ENCODE results near the gene ZNF77. TPM values are rescaled to one million over a fixed set of nuclear protein-coding genes. Genes with fewer than 3 reads are reported as not detected.

ZNF77 gene
- total and polyA plus RNA-seq, 4 donors: 0.90 to 3.5 (median 1.9) TPM

GRCh38 chr19:2977746-2978138 lies 33.0 kb upstream of the ZNF77 start:
- H3K4me1 ChIP-seq (ENCODE audit: control insufficient read depth in 4 of 4, insufficient read depth in 4 of 4, low read length in 3 of 4): peaks cover 19 to 31% (median 21%) of the 10 kb centered on the region in 4 donors

More at GRCh38 chr19:2977746-2978138, 33.0 kb upstream of the ZNF77 start:
- Histone ChIP-seq H3K9ac (ENCODE audit: low read depth in 1 of 2, low read length in 2 of 2) (no peak overlapping the region), H3K4me3 (ENCODE audit: low read depth in 1 of 3, low read length in 3 of 3) (peak overlapping the region in 1 of 3 donors; percentile 36), H3K36me3 (ENCODE audit: control insufficient read depth in 4 of 4, insufficient read depth in 3 of 4, low read depth in 1 of 4, low read length in 3 of 4) (no peaks in the 10 kb centered on the region), H3K9me3 (ENCODE audit: control insufficient read depth in 4 of 4, low read length in 3 of 4) (no peaks in the 10 kb centered on the region), H3K27me3 (ENCODE audit: control insufficient read depth in 4 of 4, insufficient read depth in 4 of 4, low read length in 3 of 4) (no peaks in the 10 kb centered on the region), H3K27ac (ENCODE audit: low read depth in 1 of 2, low read length in 2 of 2) (peak overlapping the region; percentile 9 to 76)
- TF ChIP-seq CTCF (IDR thresholded peaks at IDR 0.05; ENCODE audit: low read depth, low read length, missing input control): no peak
- no peak for TF ChIP-seq NR2F2 (IDR thresholded peaks at IDR 0.05)
- no peak for TF ChIP-seq GABPA (IDR thresholded peaks at IDR 0.05 in 1 of 2, conservative IDR thresholded peaks at IDR 0.05 in 1 of 2)
- TF ChIP-seq TAF1 (conservative IDR thresholded peaks at IDR 0.05): no peak
- no peak for TF ChIP-seq SP1 (IDR thresholded peaks at IDR 0.05)
- TF ChIP-seq EGR1 (IDR thresholded peaks at IDR 0.05; ENCODE audit: low read depth in 2 of 2): no peak
- TF ChIP-seq MAX (IDR thresholded peaks at IDR 0.05): no peak
- no peak for TF ChIP-seq YY1 (IDR thresholded peaks at IDR 0.05)
- no peak for TF ChIP-seq FOXA2 (IDR thresholded peaks at IDR 0.05)
- TF ChIP-seq ZBTB33 (IDR thresholded peaks at IDR 0.05): no peak
- no peak for TF ChIP-seq ATF3 (IDR thresholded peaks at IDR 0.05)
- TF ChIP-seq REST (IDR thresholded peaks at IDR 0.05): no peak
- TF ChIP-seq JUND (IDR thresholded peaks at IDR 0.05): no peak
- no peak for TF ChIP-seq HNF4A (conservative IDR thresholded peaks at IDR 0.05)
- TF ChIP-seq FOXA1 (IDR thresholded peaks at IDR 0.05): no peak
- TF ChIP-seq HNF4G (IDR thresholded peaks at IDR 0.05): no peak
- no peak for TF ChIP-seq RAD21 (IDR thresholded peaks at IDR 0.05)
- TF ChIP-seq RXRA (IDR thresholded peaks at IDR 0.05): no peak
- DNase-seq (ENCODE audit: low spot score): no peak
- WGBS: 47% methylated on average over 10 of the region's 10 CpGs
